Hematopoietic multipotent progenitor cell treated with erythropoietin and hydrocortisone succinate and interleukin-3 and kit ligand, for 6 days (in vitro differentiated cells): ENCODE data around the gene SNTG2.
"Not testable (repeated sequence)": the region's sequence is repeated elsewhere in the genome, so short reads cannot be mapped to it uniquely, and the experiment has no call there.

Experiments
- DNase-seq: peaks from one replicate; pipeline ENCODE4 v3.0.0-alpha.2; 2015

The SNTG2 gene

GRCh38 chr2:1394709-1395408, 444.2 kb downstream of the SNTG2 start:
- no peak for DNase-seq

DNA sequence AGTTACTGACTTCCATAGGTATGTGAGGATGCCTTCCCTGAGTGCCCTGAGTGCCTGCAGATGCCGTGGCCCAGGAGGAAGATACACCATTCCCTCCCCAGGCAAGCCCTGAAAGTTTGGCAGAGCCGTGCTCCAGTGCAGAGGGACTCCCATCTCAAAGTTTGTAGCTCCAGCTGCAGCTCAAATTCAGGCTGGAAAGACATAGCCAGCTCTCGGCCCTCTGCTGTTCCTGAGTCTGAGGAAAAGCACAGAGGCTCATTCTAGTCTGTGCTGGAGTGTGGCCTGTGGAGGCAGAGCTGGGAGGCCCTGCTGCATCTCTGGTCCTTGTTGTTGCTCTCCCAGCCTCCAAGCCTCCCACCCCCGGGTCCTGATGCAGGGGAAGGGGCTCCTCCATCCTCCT, 446.7 kb downstream of the SNTG2 start:
- no peak for DNase-seq

- no peak for DNase-seq
Measured at GRCh38 chr2:1398191-1398590, 447.5 kb downstream of the SNTG2 start.

DNA sequence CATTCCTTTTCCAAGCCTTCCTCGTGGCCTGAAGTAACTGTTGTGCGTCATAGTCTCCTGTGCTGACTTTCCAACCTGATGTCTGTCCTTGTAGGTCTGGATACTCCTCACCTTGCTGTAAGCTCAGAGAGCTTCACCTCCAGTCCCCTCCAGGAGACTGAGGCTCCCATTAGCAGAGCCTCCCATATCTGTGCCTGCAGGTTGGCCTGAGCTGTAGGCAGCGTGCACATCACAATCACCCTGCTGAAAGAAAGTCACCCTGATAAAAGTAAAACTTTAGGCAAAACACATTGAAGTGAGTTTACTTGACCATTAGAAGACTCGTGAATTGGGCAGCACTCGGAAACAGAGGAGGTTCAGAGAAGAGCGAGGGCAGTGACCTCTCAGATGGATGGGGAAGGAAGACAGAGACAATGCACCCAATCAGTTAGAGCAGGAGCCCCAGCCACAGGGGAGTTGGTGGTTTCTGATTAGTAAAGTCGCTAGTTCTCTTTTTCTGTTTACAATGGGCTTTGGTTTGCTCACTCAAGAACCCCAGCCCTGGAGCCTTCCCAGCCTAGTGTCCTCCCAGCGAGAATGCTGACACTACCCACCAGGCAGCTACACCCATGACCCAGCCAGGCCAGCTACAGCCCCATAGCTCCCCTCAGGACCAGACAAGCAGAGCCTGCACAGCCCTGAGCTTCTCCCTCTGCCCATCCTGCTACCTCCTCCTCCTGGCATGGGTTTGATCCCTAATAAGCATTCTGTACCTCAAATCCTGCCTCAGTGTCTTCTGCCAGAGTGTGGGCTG, 450.5 kb downstream of the SNTG2 start:
- DNase-seq, result no peak

DNA sequence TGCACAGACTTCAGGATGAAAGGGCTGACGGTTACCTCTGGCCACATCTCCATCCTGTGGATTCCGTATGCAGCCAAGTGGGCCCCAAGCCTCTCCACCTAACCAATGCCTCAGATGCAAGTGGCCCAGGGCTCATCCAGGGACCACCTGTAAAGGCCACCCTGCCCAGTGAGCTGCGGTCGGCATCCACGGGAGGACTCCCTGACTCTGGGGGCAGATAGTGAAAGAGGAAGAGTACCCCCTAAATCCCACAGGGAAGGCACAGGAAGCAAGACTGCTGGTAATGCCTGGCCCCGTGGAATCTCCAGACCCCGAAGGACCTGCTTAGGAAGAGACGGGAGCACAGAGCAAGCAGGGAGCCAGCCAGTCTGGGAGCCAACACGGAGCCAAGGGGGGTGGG, 451.4 kb downstream of the SNTG2 start:
- no peak for DNase-seq

- DNase-seq, result no peak
Measured at GRCh38 chr2:1403565-1403964, 452.9 kb downstream of the SNTG2 start.

DNA sequence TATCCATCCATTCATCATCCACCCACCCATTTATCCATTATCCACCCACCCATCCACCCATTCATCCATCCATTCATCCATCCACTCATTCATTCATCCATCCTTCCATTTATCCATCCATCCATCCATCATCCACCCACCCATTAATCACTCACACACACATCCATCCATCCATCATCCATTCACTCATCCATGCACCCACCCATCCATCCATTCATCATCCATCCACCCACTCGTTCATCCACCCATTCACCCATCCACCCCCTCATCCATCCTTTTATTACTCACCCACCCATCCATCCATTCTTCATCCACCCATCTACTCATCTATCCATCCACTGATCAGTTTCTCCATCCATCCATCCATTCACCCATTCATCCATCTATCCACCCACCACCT, 454.5 kb downstream of the SNTG2 start:
- DNase-seq, result no peak

GRCh38 chr2:1405967-1406366, 455.3 kb downstream of the SNTG2 start:
- DNase-seq, result no peak

DNA sequence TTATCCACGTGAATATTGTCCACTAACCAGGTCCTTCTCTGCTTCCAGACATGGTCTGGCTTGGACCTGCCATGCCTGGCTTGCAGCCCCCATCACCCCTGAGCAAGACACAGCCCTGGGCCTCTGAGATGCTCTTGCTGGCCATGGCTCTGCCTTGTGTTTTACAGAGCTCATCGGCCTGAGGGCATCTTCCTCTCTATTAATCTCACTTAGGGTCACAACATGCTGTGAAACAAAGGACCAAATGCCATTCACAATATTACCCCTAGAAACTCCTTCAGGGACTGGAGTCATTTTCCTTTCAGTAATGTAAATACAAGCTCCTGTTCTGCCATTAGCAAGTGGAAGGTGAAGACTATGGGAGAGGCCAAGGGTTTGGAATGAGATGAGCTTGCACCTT, 455.8 kb downstream of the SNTG2 start:
- DNase-seq, result no peak

- no peak for DNase-seq
Measured at GRCh38 chr2:1407950-1408675, 457.5 kb downstream of the SNTG2 start.

DNA sequence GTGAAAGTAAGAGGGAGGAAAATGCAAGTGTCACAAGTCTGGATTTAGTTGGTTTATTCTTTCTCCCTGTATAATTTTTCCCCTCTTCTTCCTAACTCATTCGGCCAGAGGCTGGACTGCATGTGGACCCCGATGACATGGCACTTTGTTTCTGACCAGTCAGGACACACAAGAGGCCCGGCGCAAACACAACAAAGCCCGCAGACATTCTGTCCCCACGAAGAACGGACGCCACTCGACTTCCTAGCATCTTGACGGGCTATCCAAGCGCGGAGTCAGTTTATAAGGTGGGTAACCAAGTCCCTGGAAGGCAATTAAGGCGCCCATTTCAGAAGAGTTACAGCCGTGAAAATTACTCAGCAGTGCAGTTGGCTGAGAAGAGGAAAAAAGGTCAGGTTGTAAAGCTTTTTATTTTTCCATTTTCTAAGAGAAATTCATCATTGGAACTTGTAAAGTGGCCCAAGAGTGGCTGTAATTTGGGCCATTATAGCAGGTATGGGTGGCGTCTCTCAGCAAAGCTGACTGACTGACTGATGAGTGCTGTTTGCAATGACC, 462.6 kb downstream of the SNTG2 start, which contains the start of gene TPO:
Gene TPO, plus strand, starts transcription at position 308 of the 555 bp plus-strand sequence. CDS start 946 bp downstream, outside the sequence.
- DNase-seq, result no peak

DNA sequence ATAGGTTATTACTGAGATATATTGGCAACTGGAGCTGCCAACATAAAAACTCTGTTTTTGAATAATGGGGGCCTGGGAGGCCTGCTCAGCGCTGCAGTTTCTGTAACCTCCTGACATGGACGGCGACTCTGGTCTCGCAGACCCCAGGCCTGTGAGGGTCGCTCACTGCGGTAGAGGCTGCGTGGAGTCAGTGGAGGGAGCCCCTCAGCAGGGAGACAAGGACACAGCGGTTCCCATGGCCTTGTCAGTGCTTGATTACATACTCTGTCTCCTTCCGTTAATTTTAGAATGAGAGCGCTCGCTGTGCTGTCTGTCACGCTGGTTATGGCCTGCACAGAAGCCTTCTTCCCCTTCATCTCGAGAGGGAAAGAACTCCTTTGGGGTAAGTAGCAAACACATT, 463.5 kb downstream of the SNTG2 start:
- DNase-seq, result no peak

GRCh38 chr2:1414901-1415300, 464.3 kb downstream of the SNTG2 start:
- not testable (repeated sequence) for DNase-seq

DNA sequence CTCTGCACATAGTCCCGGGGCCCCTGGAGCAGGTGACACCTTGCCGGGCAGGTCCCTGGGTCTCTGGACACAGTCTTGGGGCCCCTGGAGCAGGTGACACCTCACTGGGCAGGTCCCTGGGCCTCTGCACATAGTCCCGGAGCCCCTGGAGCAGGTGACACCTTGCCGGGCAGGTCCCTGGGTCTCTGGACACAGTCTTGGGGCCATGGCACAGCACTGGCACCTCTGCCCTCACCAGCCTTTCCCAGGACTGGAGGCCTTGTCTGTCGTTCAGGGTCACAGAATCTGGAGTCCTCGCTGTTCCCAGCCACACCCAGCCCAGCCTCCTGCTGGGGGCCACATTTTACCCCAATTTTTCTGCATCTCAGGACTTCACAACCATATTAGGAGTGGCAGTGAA, 464.9 kb downstream of the SNTG2 start:
- DNase-seq, result no peak
